HCT116 (cell line): ENCODE measurements around the gene KIF5A. TPM values are rescaled to one million over a fixed set of nuclear protein-coding genes. Genes with fewer than 3 reads are reported as not detected.

Experiments
- ATAC-seq: fragments of 200-7000 bp; cut with Tn5 transposase; 2 replicates; pipeline ENCODE4 v1.9.1; 2020; ENCODE audit warnings: mild to moderate bottlenecking, moderate library complexity
- BruUV-seq: library from RNA; stranded (reverse); fragments of 400-500 nt; replicated peaks from 2 replicates; lab custom pipeline; 2021; lab: Mats Ljungman, UMichigan
- CTCF ChIA-PET: fragments of 300-600 bp; sonication (Branson Sonifier 250); formaldehyde crosslinking; loops from one replicate; lab custom pipeline; 2021; ENCODE audit warnings: antibody characterized with exemption; lab: Charles Lee
- POLR2A ChIA-PET: fragments of 300-600, 350-600 bp; sonication (Branson Sonifier 250); formaldehyde crosslinking; loops from one replicate; lab custom pipeline; 2021; ENCODE audit warnings: antibody characterized with exemption; lab: Charles Lee
- RAD21 ChIA-PET, 2 experiments: fragments of 300-600 bp; sonication (Branson Sonifier 250); formaldehyde crosslinking; loops; one replicate each; lab custom pipeline; 2023; ENCODE audit warnings: low total read pairs in 2 of 2; ENCODE audit not compliant: uncharacterized antibody in 2 of 2, unreplicated experiment in 2 of 2, low non-redundant PET in 1 of 2; lab: Charles Lee
- DNase-seq: peaks from one replicate; pipeline ENCODE4 v3.0.0-alpha.2; 2010; ENCODE audit warnings: low read depth, low spot score
- H2AFZ ChIP-seq: fragments of 200-600 bp; shearing (Covaris generic), sonication (generic); 2 replicates; pipeline ENCODE4 v1.6.1; 2017; ENCODE audit warnings: low read depth, mixed run types, mixed read lengths, antibody characterized with exemption, low read length; ENCODE audit not compliant: poor library complexity, severe bottlenecking
- H3K27ac ChIP-seq: 2 replicates; pipeline ENCODE4 v1.5.1; 2012; ENCODE audit warnings: low read depth, low read length
- H3K27me3 ChIP-seq: fragments of 200-600 bp; sonication (generic); 2 replicates; pipeline ENCODE4 v1.6.1; 2016; ENCODE audit warnings: mixed run types, low read length, mixed read lengths; ENCODE audit not compliant: insufficient read depth
- H3K36me3 ChIP-seq, 2 experiments: fragments of 200-500 bp in 1 of 2; fragments of 200-600 bp in 1 of 2; sonication (Bioruptor generic) in 1 of 2; sonication (generic) in 1 of 2; 2 replicates each; pipeline versions ENCODE4 v1.5.1 to v1.6.1; 2014 to 2016; ENCODE audit warnings: low read length in 2 of 2, inconsistent platforms in 1 of 2, mixed read lengths in 1 of 2, mixed run types in 1 of 2; ENCODE audit not compliant: insufficient read depth in 2 of 2, control insufficient read depth in 1 of 2
- H3K4me1 ChIP-seq, 2 experiments: fragments of 200-600 bp in 1 of 2; sonication (generic) in 1 of 2; 2 replicates each; pipeline versions ENCODE4 v1.5.1 to v1.6.1; 2012 to 2017; ENCODE audit warnings: low read length in 2 of 2, inconsistent platforms in 1 of 2, mild to moderate bottlenecking in 1 of 2, mixed read lengths in 1 of 2, mixed run types in 1 of 2, moderate library complexity in 1 of 2; ENCODE audit not compliant: insufficient read depth in 2 of 2, control insufficient read depth in 1 of 2
- H3K4me2 ChIP-seq: fragments of 200-600 bp; sonication (generic); 2 replicates; pipeline ENCODE4 v1.6.1; 2017; ENCODE audit warnings: mixed run types, low read length, mixed read lengths
- H3K4me3 ChIP-seq, 2 experiments: fragments of 200-600 bp in 1 of 2; sonication (generic) in 1 of 2; replicated peaks in 1 of 2; 2 replicates each; pipeline ENCODE4 v1.5.1; 2011 to 2016; ENCODE audit warnings: low read length in 2 of 2, control low read depth in 1 of 2, low read depth in 1 of 2, mild to moderate bottlenecking in 1 of 2, mixed read lengths in 1 of 2, mixed run types in 1 of 2
- H3K79me2 ChIP-seq: fragments of 200-600 bp; sonication (generic); 2 replicates; pipeline ENCODE4 v1.6.1; 2017; ENCODE audit warnings: mild to moderate bottlenecking, mixed run types, low read length, moderate library complexity, mixed read lengths; ENCODE audit not compliant: insufficient read depth
- H3K9ac ChIP-seq: fragments of 200-600 bp; sonication (generic); 2 replicates; pipeline ENCODE4 v1.6.1; 2016; ENCODE audit warnings: low read length, mixed read lengths
- H3K9me2 ChIP-seq: fragments of 200-600 bp; sonication (generic), shearing (Covaris generic); 2 replicates; pipeline ENCODE4 v1.6.1; 2017; ENCODE audit warnings: mixed run types, mild to moderate bottlenecking, moderate library complexity; ENCODE audit not compliant: insufficient read depth
- H3K9me3 ChIP-seq, 2 experiments: fragments of 200-500 bp in 1 of 2; fragments of 200-600 bp in 1 of 2; sonication (Bioruptor generic) in 1 of 2; sonication (generic) in 1 of 2; 2 replicates each; pipeline ENCODE4 v1.6.1; 2014 to 2017; ENCODE audit warnings: low read length in 2 of 2, mixed read lengths in 2 of 2, inconsistent platforms in 1 of 2, low read depth in 1 of 2, mild to moderate bottlenecking in 1 of 2, mixed run types in 1 of 2, moderate library complexity in 1 of 2; ENCODE audit not compliant: control insufficient read depth in 1 of 2, insufficient read depth in 1 of 2
- H4K20me1 ChIP-seq: fragments of 200-600 bp; sonication (generic), shearing (Covaris generic); 2 replicates; pipeline ENCODE4 v1.6.1; 2017; ENCODE audit warnings: mixed run types, mild to moderate bottlenecking, moderate library complexity; ENCODE audit not compliant: insufficient read depth
- FOSL1 ChIP-seq: IDR thresholded peaks from 2 replicates; pipeline ENCODE4 v1.6.1; 2012; ENCODE audit warnings: low read depth
- POLR2AphosphoS5 ChIP-seq: IDR thresholded peaks from 2 replicates; pipeline ENCODE4 v1.6.1; 2011; ENCODE audit warnings: mild to moderate bottlenecking, low read depth, low read length, moderate library complexity
- SRF ChIP-seq: IDR thresholded peaks from 2 replicates; pipeline ENCODE4 v1.6.1; 2012; ENCODE audit warnings: low read depth
- intact Hi-C: fragments of 100-400 bp; cut with micrococcal nuclease; formaldehyde crosslinking; loops from 2 replicates; pipeline ENCODE4 v1.10.0; 2022
- total RNA-seq: library from RNA; stranded (reverse); gene quantifications from one replicate; pipeline ENCODE4 v1.2.1, GENCODE V29; 2021; ENCODE audit not compliant: unreplicated experiment
- TF ChIP-seq, protein P1 (sequence below): IDR thresholded peaks from 2 replicates; pipeline ENCODE4 v1.6.1; 2011; ENCODE audit warnings: mild to moderate bottlenecking, low read length, moderate library complexity; ENCODE audit not compliant: insufficient replicate concordance; ENCODE audit errors: extremely low read depth

Gene KIF5A
- total RNA-seq, 1 experiment from 2014 or later = 5.2 TPM

DNA sequence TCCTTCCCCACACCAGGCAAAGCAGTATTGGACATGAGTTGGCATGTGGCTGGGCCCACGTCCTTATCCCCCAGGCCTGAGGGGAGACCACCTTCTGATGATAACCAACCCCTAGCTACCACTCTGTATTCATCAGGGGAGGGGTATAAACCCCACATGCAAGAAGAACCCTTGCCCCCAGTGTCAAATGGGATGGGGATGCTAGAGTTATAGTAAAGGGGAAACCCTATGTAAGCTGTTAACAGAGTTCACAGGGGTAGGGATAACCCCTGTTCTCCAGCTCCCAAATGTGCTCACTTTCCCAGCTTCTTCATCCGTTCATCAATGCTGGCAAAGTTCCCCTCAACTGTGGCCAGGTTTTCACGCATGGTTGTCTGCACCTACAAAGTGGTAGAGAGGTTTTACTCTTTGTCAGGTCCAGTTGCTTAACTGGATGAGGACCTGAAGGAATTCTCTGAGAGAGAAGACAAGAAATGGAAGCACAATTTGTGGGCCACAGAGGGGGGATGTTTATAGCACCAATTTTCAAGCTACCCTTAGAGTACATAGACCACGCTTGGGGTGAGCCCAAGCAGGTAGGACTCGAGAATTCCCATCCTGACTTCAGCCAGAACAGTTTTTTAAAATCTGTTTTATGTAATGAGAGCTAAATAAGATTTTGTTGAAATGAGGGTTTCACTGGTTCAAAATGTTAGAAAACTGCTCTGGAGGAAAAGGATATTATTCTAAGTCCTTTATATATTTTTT is 19.3 kb upstream of the KIF5A start:
- Histone ChIP-seq H3K9me3 (no peaks in the 10 kb centered on the region), H3K4me3 (no peak overlapping the region), H4K20me1 (no peaks in the 10 kb centered on the region), H3K27me3 (no peaks in the 10 kb centered on the region), H3K9me2 (no peaks in the 10 kb centered on the region), H3K79me2 (no peaks in the 10 kb centered on the region), H3K4me1 (no peaks in the 10 kb centered on the region), H2AFZ (no peak overlapping the region), H3K27ac (no peak overlapping the region), H3K36me3 (peaks cover 45 to 49% of the 10 kb centered on the region in 2 experiments; a peak in 3 of 4 replicates), H3K4me2 (no peak overlapping the region), H3K9ac (no peak overlapping the region)
- TSS peak; percentile 64 for BruUV-seq
- TF ChIP-seq POLR2AphosphoS5 = peak; percentile 50; the same call in 1 of the 2 replicates
- TF ChIP-seq, protein P1, sequence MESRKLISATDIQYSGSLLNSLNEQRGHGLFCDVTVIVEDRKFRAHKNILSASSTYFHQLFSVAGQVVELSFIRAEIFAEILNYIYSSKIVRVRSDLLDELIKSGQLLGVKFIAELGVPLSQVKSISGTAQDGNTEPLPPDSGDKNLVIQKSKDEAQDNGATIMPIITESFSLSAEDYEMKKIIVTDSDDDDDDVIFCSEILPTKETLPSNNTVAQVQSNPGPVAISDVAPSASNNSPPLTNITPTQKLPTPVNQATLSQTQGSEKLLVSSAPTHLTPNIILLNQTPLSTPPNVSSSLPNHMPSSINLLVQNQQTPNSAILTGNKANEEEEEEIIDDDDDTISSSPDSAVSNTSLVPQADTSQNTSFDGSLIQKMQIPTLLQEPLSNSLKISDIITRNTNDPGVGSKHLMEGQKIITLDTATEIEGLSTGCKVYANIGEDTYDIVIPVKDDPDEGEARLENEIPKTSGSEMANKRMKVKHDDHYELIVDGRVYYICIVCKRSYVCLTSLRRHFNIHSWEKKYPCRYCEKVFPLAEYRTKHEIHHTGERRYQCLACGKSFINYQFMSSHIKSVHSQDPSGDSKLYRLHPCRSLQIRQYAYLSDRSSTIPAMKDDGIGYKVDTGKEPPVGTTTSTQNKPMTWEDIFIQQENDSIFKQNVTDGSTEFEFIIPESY = no peak
- no peak for ATAC-seq
- intact Hi-C loops = no loop called here
- CTCF ChIA-PET = no interaction called here
- no peak for DNase-seq
- RAD21 ChIA-PET = no interaction called here
- POLR2A ChIA-PET = no interaction called here

- RAD21 ChIA-PET = no interaction called here
- intact Hi-C loops = no loop called here
- TF ChIP-seq FOSL1 (no peak), POLR2AphosphoS5 (0 out of 2 replicates have a peak, but pooled peaks have one; percentile 13), SRF (no peak)
- Histone ChIP-seq H3K4me3 (no peak overlapping the region), H3K9ac (no peak overlapping the region), H3K9me3 (no peaks in the 10 kb centered on the region), H3K27ac (no peak overlapping the region), H3K36me3 (peaks cover 42 to 44% of the 10 kb centered on the region in 2 experiments; a peak in 3 of 4 replicates), H3K4me1 (no peaks in the 10 kb centered on the region), H2AFZ (no peak overlapping the region), H4K20me1 (no peaks in the 10 kb centered on the region), H3K27me3 (no peaks in the 10 kb centered on the region), H3K79me2 (no peaks in the 10 kb centered on the region), H3K4me2 (no peak overlapping the region), H3K9me2 (no peaks in the 10 kb centered on the region)
- BruUV-seq = no TSS peak
- DNase-seq (no peak), ATAC-seq (0 out of 2 replicates have a peak, but pooled peaks have one; percentile 5)
- POLR2A ChIA-PET = interaction anchor here (0.8 to 2.6 kb wide), 3 partner anchors 11 to 45 kb away, joined by 3 to 8 read pairs (median 3); partner anchors contain the start of genes DCTN2 and DDIT3
- CTCF ChIA-PET = no interaction called here
Observed at GRCh38 chr12:57531836-57532235, 18.0 kb upstream of the KIF5A start.
